ENCODE data around the gene ARID4B.

- TF ChIP-seq CTCF (IDR thresholded peaks at IDR 0.05) (no peak), POLR2A (IDR thresholded peaks at IDR 0.05) (no peak)
Measured at GRCh38 chr1:235138821-235139220, 189.2 kb downstream of the ARID4B start.

Measured in heart left ventricle (tissue), 13 donors.